Fibroblast of skin of right biceps (primary cell): ENCODE results near the gene PDLIM4.
A peak's percentile ranks its signal among the peaks of the same experiment; 100 is the strongest.

Experiments
- DNase-seq: peaks from one replicate; pipeline ENCODE4 v3.0.0-alpha.2; 2013

The PDLIM4 gene

GRCh38 chr5:132293066-132293991, 35.8 kb downstream of the PDLIM4 start:
- DNase-seq, result peak; percentile 91

GRCh38 chr5:132293992-132294727, 36.7 kb downstream of the PDLIM4 start, which contains the start of gene SLC22A4:
Gene SLC22A4 (plus strand): TSS chr5:132294394. CDS start chr5:132294617, 223 bp downstream.
- peak; percentile 97 for DNase-seq

- peak; percentile 89 for DNase-seq
These were observed 37.4 kb downstream of the PDLIM4 start for GRCh38 chr5:132294728-132295504.

DNA sequence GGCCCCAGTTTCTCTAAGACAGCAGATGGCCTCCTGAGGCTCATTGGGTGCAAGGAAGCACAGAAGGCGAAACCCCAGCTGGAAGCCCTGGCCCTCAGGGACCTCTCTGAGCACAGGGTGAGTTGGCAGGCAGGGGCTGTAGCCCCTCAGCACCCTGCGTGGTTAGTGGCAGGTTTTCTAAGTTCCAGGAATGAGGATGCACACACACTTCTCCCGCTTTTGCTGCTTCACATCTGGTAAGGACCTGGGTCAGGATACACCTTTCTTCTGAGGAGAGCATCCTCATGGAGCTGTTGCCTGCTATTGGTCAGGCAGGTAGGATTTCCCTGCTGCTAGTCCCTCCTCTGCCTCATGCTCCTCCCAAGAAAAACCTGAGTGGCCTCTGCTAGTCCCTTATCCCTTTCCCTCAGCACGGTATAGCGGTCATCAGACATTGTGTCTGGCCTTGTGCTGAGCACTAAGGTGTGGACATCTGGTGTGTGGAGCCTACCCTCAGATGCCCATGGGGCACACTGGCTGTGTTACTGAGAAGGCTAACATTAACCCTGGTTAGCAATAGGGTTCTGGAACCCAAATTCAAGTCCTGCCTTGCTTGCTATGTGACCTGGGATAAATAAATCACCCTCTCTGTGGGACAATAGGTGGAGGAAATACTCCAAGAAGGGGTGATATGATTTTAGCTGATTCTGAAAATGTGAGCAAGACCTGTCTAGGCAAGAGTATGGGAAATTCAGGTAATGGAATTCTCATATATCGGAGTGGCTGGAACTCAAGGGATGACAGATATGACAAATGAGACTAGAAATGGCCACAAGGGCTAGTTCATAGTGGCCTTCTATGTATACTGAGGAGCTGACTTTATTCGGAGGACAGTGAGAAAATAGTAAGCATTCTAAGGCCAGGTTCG, 38.3 kb downstream of the PDLIM4 start:
- no peak for DNase-seq

DNA sequence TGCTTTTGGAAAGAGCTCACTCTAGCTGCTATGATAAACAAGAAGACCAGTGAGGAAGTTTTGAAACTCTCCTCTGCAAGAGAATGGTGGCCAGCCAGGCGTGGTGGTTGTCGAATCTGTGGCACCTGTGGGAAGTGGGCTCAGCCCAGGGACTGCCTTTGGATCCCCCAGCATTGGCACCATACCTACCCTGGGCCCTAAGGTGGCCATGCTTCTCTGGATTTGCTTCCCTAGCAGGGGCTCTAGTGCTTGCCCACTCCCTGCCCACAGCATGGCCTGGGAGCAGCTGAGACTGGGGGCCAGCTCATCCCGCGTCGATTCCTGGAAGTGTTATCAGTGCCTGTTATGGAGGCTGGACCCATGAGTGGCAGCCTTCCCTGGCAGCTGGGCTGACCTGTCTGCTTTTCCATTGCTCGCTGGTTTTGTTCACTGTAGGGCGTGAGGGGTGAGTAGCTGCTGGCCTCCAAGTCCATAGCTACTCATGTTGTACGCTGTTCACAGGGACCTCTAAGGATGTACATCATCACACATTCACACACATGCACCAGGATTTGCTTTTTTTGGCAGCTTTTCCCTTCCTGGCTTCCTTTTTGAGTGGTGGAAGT, 39.0 kb downstream of the PDLIM4 start:
- peak; percentile 35 for DNase-seq

DNA sequence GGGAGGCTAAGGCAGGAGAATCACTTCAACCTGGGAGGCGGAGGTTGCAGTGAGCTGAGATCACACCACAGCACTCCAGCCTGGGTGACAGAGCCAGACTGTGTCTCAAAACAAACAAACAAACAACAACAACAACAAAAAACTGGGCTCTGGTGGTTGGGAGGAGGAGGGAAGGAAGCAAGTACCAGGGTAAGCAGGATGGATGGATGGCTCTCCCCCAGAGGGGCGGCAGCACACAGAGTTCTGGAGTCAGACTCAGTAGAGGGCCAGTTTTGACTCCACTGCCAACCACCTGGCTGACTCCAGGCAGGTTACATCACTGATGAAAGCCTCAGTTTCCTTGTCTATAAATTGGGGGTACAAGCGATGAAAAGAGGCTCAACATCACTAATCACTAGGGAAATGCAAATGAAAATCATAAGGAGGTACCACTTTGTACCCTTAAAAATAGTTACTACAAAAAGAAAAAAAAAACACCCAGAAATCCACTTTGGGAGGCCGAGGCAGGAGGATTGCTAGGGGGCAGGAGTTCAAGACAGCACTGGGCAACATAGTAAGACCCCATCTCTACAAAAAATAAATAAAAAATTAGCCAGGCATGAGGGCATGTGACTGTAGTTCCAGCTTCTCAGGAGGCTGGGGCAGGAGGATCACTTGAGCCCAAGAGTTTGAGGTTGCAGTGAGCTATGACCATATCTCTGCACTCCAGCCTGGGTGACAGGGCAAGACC, 39.9 kb downstream of the PDLIM4 start:
- DNase-seq, result no peak

GRCh38 chr5:132298298-132299212, 41.1 kb downstream of the PDLIM4 start:
- DNase-seq, result no peak

DNA sequence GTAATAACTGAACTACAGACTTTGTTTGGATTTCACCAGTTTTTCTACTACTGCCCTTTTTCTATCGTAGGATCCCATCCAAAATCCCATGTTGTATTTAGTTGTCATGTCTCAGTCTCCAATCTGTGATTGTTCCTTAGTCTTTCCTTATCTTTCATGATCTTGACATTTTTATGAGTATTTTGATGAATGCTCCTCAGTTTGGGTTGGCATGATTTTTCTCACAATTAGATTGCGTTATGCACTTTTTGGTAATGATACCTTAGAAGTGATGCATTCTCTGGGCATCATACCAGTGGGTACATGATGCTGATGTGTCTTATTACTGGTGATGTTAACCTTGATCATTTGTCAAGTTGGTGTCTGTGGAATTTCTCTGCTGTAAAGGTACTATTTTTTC, 42.4 kb downstream of the PDLIM4 start:
- no peak for DNase-seq

DNA sequence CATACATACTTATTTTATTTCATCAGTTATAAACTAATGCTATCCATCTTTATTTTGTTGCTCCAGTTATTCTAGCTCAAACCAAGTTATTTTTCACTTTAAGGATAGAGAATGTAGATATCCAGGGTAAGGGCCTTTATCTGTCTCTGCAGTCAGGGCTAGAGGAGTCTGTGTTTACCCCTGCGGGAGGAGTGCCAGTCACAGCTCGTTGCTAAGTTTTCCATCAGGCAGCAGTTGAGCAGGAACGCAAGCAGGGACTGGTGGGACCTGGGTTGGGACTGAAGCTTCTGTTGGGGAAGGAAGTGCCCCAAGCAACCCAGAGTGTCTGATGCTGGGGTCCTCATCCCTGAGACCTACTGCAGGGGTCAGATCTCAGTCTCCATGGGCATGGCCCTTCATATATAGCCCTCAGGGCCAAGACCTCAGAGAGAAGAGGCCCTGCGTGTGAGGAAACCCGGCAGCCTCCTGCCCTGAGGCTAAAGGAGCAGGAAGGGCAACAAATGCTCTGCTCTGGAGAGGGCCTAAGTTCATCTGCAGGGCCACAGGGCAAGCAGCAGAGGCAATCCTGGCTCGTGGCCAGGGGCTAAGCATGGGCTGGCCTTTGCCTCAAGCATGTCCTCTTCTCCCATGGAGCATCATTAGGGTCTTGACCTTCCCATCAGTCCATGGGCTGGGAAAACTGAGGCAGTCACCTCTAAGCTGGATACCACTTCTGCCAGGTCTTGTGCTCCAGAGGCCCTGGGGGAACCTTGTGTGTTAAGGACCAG, 43.3 kb downstream of the PDLIM4 start:
- DNase-seq, result no peak

- no peak for DNase-seq
These were observed 44.1 kb downstream of the PDLIM4 start for GRCh38 chr5:132301344-132302271.

DNA sequence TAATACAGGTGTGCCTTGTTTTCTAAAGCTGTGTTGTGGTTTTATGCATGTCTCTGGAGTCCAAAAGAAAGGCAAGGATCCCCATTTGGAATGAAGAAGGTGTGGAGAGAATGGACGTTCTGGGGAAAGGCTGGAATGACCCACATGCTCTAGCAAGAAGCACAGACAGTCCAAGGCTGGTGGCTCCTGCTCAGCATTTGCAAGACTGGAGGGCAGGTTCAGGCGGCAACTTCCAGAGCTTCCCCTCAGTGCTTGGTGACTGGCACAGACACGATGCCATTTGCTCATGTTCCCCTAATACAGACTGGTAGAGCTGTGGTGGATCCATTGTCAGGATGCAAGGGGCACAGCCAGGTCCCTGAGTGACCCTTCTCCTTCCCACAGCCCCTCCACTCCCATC, 44.9 kb downstream of the PDLIM4 start:
- DNase-seq, result no peak

- no peak for DNase-seq
These were observed 46.1 kb downstream of the PDLIM4 start for GRCh38 chr5:132303589-132303988.

DNA sequence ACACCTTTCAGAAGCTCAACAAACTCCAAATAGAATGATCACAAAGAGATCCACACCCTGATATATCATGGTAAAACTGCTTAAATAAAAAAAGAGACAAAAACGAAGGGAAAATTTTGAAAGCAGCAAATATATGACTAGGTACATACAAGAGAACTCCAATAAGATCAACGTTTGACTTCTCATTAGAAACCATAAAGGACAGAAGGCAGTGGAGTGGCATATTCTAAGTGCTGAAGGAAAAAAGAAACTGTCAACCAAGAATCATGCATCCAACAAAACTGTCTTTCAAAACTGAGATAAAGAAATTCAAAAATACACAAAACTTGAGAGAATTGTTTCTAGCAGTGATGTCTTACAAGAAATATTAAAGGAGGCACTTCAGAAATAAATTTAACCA, 47.9 kb downstream of the PDLIM4 start:
- no peak for DNase-seq

DNA sequence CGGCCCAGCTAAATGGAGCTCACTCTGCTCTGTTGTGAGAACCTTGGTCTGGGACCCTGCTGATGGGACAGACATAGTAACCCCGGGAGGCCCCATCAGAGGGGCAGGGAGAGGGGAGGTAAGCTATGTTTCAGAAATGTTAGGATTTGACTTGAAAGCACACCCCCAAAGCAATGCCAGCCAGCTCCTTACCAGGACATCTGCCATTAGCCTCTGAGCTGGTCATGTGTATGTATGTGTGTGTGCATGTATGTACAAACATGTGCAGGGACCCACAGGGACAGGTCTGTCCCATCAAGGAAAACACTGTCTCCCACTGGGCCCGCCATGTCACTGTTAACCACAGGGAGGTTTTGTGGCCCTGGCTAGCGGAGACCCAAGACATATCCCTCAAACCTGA, 51.2 kb downstream of the PDLIM4 start:
- no peak for DNase-seq

GRCh38 chr5:132309679-132310078, 52.2 kb downstream of the PDLIM4 start:
- DNase-seq, result no peak

- no peak for DNase-seq
These were observed 52.8 kb downstream of the PDLIM4 start for GRCh38 chr5:132310141-132310834.

- peak; percentile 47 for DNase-seq
These were observed 55.9 kb downstream of the PDLIM4 start for GRCh38 chr5:132313366-132313765.
